ENCODE results near the gene DTD1. TPM values are rescaled to one million over a fixed set of nuclear protein-coding genes. Genes with fewer than 3 reads are reported as not detected.

DTD1 gene
- total RNA-seq, 2 experiments from 2014 or later = 46.4 to 47.1 TPM

- no peak for DNase-seq
- H3K36me3 Mint-ChIP-seq (ENCODE audit: low read depth) = peaks cover 3% of the 10 kb centered on the region
- H3K27ac Mint-ChIP-seq = no peak overlapping the region
- no peaks in the 10 kb centered on the region for H3K27me3 Mint-ChIP-seq (ENCODE audit: low read depth)
- no peaks in the 10 kb centered on the region for H3K4me1 Mint-ChIP-seq (ENCODE audit: low read depth)
- H3K9me3 Mint-ChIP-seq = no peaks in the 10 kb centered on the region
- CTCF ChIA-PET = interaction anchor here (0.7 kb wide), 1 partner anchor 9 kb away, joined by 3 read pairs; no protein-coding TSS in a partner anchor
- no peak overlapping the region for H3K4me3 Mint-ChIP-seq
- intact Hi-C loops (cut with micrococcal nuclease) = no loop called here
These were observed 35.5 kb downstream of the DTD1 start for GRCh38 chr20:18623156-18623910.

GRCh38 chr20:18624948-18625347 lies 37.1 kb downstream of the DTD1 start:
- no peaks in the 10 kb centered on the region for H3K9me3 Mint-ChIP-seq
- no peaks in the 10 kb centered on the region for H3K4me1 Mint-ChIP-seq (ENCODE audit: low read depth)
- CTCF ChIA-PET = no interaction called here
- H3K27me3 Mint-ChIP-seq (ENCODE audit: low read depth) = no peaks in the 10 kb centered on the region
- no peak for DNase-seq
- H3K27ac Mint-ChIP-seq = no peak overlapping the region
- H3K4me3 Mint-ChIP-seq = no peak overlapping the region
- H3K36me3 Mint-ChIP-seq (ENCODE audit: low read depth) = peaks cover 5% of the 10 kb centered on the region
- intact Hi-C loops (cut with micrococcal nuclease) = no loop called here

- no peak overlapping the region for H3K4me3 Mint-ChIP-seq
- H3K27ac Mint-ChIP-seq = no peak overlapping the region
- CTCF ChIA-PET = no interaction called here
- no peaks in the 10 kb centered on the region for H3K9me3 Mint-ChIP-seq
- no peak for DNase-seq
- intact Hi-C loops (cut with micrococcal nuclease) = no loop called here
- H3K4me1 Mint-ChIP-seq (ENCODE audit: low read depth) = no peaks in the 10 kb centered on the region
- no peaks in the 10 kb centered on the region for H3K27me3 Mint-ChIP-seq (ENCODE audit: low read depth)
- H3K36me3 Mint-ChIP-seq (ENCODE audit: low read depth) = peaks cover 4% of the 10 kb centered on the region
These were observed 38.2 kb downstream of the DTD1 start for GRCh38 chr20:18625907-18626655.

- no peaks in the 10 kb centered on the region for H3K4me1 Mint-ChIP-seq (ENCODE audit: low read depth)
- no peak overlapping the region for H3K27ac Mint-ChIP-seq
- CTCF ChIA-PET = interaction anchor here (1.0 kb wide), 1 partner anchor 19 kb away, joined by 3 read pairs; no protein-coding TSS in a partner anchor
- no peaks in the 10 kb centered on the region for H3K9me3 Mint-ChIP-seq
- H3K36me3 Mint-ChIP-seq (ENCODE audit: low read depth) = peaks cover 6% of the 10 kb centered on the region
- DNase-seq = peak; percentile 17
- H3K4me3 Mint-ChIP-seq = no peak overlapping the region
- H3K27me3 Mint-ChIP-seq (ENCODE audit: low read depth) = no peaks in the 10 kb centered on the region
- intact Hi-C loops (cut with micrococcal nuclease) = no loop called here
These were observed 40.6 kb downstream of the DTD1 start for GRCh38 chr20:18628330-18628920.

- peaks cover 10% of the 10 kb centered on the region for H3K36me3 Mint-ChIP-seq (ENCODE audit: low read depth)
- no peaks in the 10 kb centered on the region for H3K27me3 Mint-ChIP-seq (ENCODE audit: low read depth)
- peak; percentile 66 for DNase-seq
- no peaks in the 10 kb centered on the region for H3K4me1 Mint-ChIP-seq (ENCODE audit: low read depth)
- CTCF ChIA-PET = interaction anchor here (0.6 to 1.2 kb wide), 17 partner anchors 9 to 1317 kb away, joined by 3 to 6 read pairs (median 3); no protein-coding TSS in a partner anchor
- intact Hi-C loops (cut with micrococcal nuclease) = loop anchor here (1.0 to 10.0 kb wide), 5 partner anchors 162 to 1030 kb away; no protein-coding TSS in a partner anchor
- H3K9me3 Mint-ChIP-seq = no peaks in the 10 kb centered on the region
- no peak overlapping the region for H3K27ac Mint-ChIP-seq
- H3K4me3 Mint-ChIP-seq = no peak overlapping the region
These were observed 44.4 kb downstream of the DTD1 start for GRCh38 chr20:18632196-18632789.

- Mint-ChIP-seq H3K27ac (no peak overlapping the region), H3K4me3 (no peak overlapping the region), H3K27me3 (ENCODE audit: low read depth) (no peaks in the 10 kb centered on the region), H3K4me1 (ENCODE audit: low read depth) (no peaks in the 10 kb centered on the region), H3K9me3 (no peaks in the 10 kb centered on the region), H3K36me3 (ENCODE audit: low read depth) (peaks cover 13% of the 10 kb centered on the region)
- intact Hi-C loops (cut with micrococcal nuclease) = loop anchor here (5.0 to 10.0 kb wide), 2 partner anchors 951 to 1029 kb away; no protein-coding TSS in a partner anchor
- CTCF ChIA-PET = interaction anchor here (0.5 to 1.2 kb wide), 4 partner anchors 27 to 423 kb away, joined by 3 to 4 read pairs (median 4); no protein-coding TSS in a partner anchor
- DNase-seq = no peak
These were observed 45.6 kb downstream of the DTD1 start for GRCh38 chr20:18633411-18633810.

- H3K27me3 Mint-ChIP-seq (ENCODE audit: low read depth) = no peaks in the 10 kb centered on the region
- peaks cover 11% of the 10 kb centered on the region for H3K36me3 Mint-ChIP-seq (ENCODE audit: low read depth)
- no peaks in the 10 kb centered on the region for H3K9me3 Mint-ChIP-seq
- H3K4me3 Mint-ChIP-seq = no peak overlapping the region
- H3K4me1 Mint-ChIP-seq (ENCODE audit: low read depth) = no peaks in the 10 kb centered on the region
- intact Hi-C loops (cut with micrococcal nuclease) = loop anchor here (5.0 to 10.0 kb wide), 2 partner anchors 950 to 1028 kb away; no protein-coding TSS in a partner anchor
- DNase-seq = no peak
- no peak overlapping the region for H3K27ac Mint-ChIP-seq
- CTCF ChIA-PET = interaction anchor here (1.3 kb wide), 1 partner anchor 276 kb away, joined by 4 read pairs; no protein-coding TSS in a partner anchor
These were observed 46.6 kb downstream of the DTD1 start for GRCh38 chr20:18634501-18634900.

- H3K27me3 Mint-ChIP-seq (ENCODE audit: low read depth) = no peaks in the 10 kb centered on the region
- H3K4me1 Mint-ChIP-seq (ENCODE audit: low read depth) = no peaks in the 10 kb centered on the region
- intact Hi-C loops (cut with micrococcal nuclease) = loop anchor here (10.0 kb wide), 1 partner anchor 949 kb away; no protein-coding TSS in a partner anchor
- no peak overlapping the region for H3K27ac Mint-ChIP-seq
- no peaks in the 10 kb centered on the region for H3K9me3 Mint-ChIP-seq
- H3K4me3 Mint-ChIP-seq = no peak overlapping the region
- DNase-seq = no peak
- peaks cover 11% of the 10 kb centered on the region for H3K36me3 Mint-ChIP-seq (ENCODE audit: low read depth)
- CTCF ChIA-PET = interaction anchor here (0.9 to 1.3 kb wide), 2 partner anchors 275 to 570 kb away, joined by 3 to 4 read pairs; no protein-coding TSS in a partner anchor
These were observed 47.5 kb downstream of the DTD1 start for GRCh38 chr20:18635380-18635779.

- Mint-ChIP-seq H3K4me1 (ENCODE audit: low read depth) (no peaks in the 10 kb centered on the region), H3K4me3 (no peak overlapping the region), H3K27me3 (ENCODE audit: low read depth) (no peaks in the 10 kb centered on the region), H3K27ac (no peak overlapping the region), H3K9me3 (no peaks in the 10 kb centered on the region), H3K36me3 (ENCODE audit: low read depth) (peaks cover 18% of the 10 kb centered on the region)
- CTCF ChIA-PET = interaction anchor here (0.6 kb wide), 1 partner anchor 51 kb away, joined by 3 read pairs; no protein-coding TSS in a partner anchor
- intact Hi-C loops (cut with micrococcal nuclease) = loop anchor here (10.0 kb wide), 1 partner anchor 948 kb away; no protein-coding TSS in a partner anchor
- no peak for DNase-seq
These were observed 49.4 kb downstream of the DTD1 start for GRCh38 chr20:18637224-18637623.

- H3K4me3 Mint-ChIP-seq = no peak overlapping the region
- no peaks in the 10 kb centered on the region for H3K4me1 Mint-ChIP-seq (ENCODE audit: low read depth)
- H3K9me3 Mint-ChIP-seq = no peaks in the 10 kb centered on the region
- no peak overlapping the region for H3K27ac Mint-ChIP-seq
- peaks cover 18% of the 10 kb centered on the region for H3K36me3 Mint-ChIP-seq (ENCODE audit: low read depth)
- no peaks in the 10 kb centered on the region for H3K27me3 Mint-ChIP-seq (ENCODE audit: low read depth)
- CTCF ChIA-PET = interaction anchor here (1.3 kb wide), 1 partner anchor 418 kb away, joined by 3 read pairs; no protein-coding TSS in a partner anchor
- intact Hi-C loops (cut with micrococcal nuclease) = loop anchor here (10.0 kb wide), 1 partner anchor 946 kb away; no protein-coding TSS in a partner anchor
- no peak for DNase-seq
These were observed 50.9 kb downstream of the DTD1 start for GRCh38 chr20:18638768-18639167.

- Mint-ChIP-seq H3K27ac (no peak overlapping the region), H3K36me3 (ENCODE audit: low read depth) (peaks cover 19% of the 10 kb centered on the region), H3K4me3 (no peak overlapping the region), H3K9me3 (no peaks in the 10 kb centered on the region), H3K4me1 (ENCODE audit: low read depth) (no peaks in the 10 kb centered on the region), H3K27me3 (ENCODE audit: low read depth) (no peaks in the 10 kb centered on the region)
- DNase-seq = no peak
- intact Hi-C loops (cut with micrococcal nuclease) = loop anchor here (10.0 kb wide), 1 partner anchor 945 kb away; no protein-coding TSS in a partner anchor
- CTCF ChIA-PET = interaction anchor here (1.3 kb wide), 1 partner anchor 417 kb away, joined by 3 read pairs; no protein-coding TSS in a partner anchor
These were observed 51.7 kb downstream of the DTD1 start for GRCh38 chr20:18639501-18639979.

All from activated naive CD4-positive, alpha-beta T cell treated with anti-CD3 and anti-CD28 coated beads for 36 hours (primary cell).